CD14-positive monocyte (primary cell): ENCODE data around the gene KRTAP5-3. TPM values are rescaled to one million over a fixed set of nuclear protein-coding genes. Genes with fewer than 3 reads are reported as not detected.

ENCODE experiments used
- DNase-seq, 3 donors: peaks; one replicate each; pipeline ENCODE4 v3.0.0-alpha.2; 2011 to 2022
- H2AFZ ChIP-seq: 2 replicates; pipeline ENCODE4 v1.6.0; 2012; ENCODE audit warnings: mild to moderate bottlenecking, low read depth, low read length, inconsistent platforms; ENCODE audit not compliant: insufficient read depth, poor library complexity, severe bottlenecking
- H3K27ac ChIP-seq, 2 donors: 1 replicate in 1 of 2; 2 replicates in 1 of 2; pipeline ENCODE4 v1.5.1; 2012 to 2013; ENCODE audit warnings: low read length in 2 of 2, control low read depth in 1 of 2, inconsistent platforms in 1 of 2, low read depth in 1 of 2, mild to moderate bottlenecking in 1 of 2
- H3K27me3 ChIP-seq, 2 donors: one replicate each; pipeline versions ENCODE4 v1.6.0 to v1.6.1; 2011 to 2013; ENCODE audit warnings: low read length in 2 of 2; ENCODE audit not compliant: control insufficient read depth in 2 of 2, insufficient read depth in 2 of 2
- H3K36me3 ChIP-seq, 2 donors: replicated peaks in 1 of 2; 1 replicate in 1 of 2; 2 replicates in 1 of 2; pipeline versions ENCODE4 v1.5.1 to v1.6.1; 2012 to 2013; ENCODE audit warnings: low read length in 2 of 2, control low read depth in 1 of 2, inconsistent platforms in 1 of 2, mild to moderate bottlenecking in 1 of 2; ENCODE audit not compliant: insufficient read depth in 2 of 2, control insufficient read depth in 1 of 2
- H3K4me1 ChIP-seq, 2 donors: 1 replicate in 1 of 2; 2 replicates in 1 of 2; pipeline versions ENCODE4 v1.5.1 to v1.6.1; 2012 to 2013; ENCODE audit warnings: low read length in 2 of 2, control low read depth in 1 of 2, inconsistent platforms in 1 of 2, mild to moderate bottlenecking in 1 of 2, moderate library complexity in 1 of 2; ENCODE audit not compliant: insufficient read depth in 2 of 2, control insufficient read depth in 1 of 2
- H3K4me2 ChIP-seq: replicated peaks from 2 replicates; pipeline ENCODE3; 2012; ENCODE audit warnings: low read length, moderate library complexity, mild to moderate bottlenecking; ENCODE audit not compliant: poor library complexity, severe bottlenecking; ENCODE audit errors: extremely low read depth
- H3K4me3 ChIP-seq, 3 experiments: fragments of 200-600 bp in 1 of 3; sonication (generic) in 1 of 3; replicated peaks in 1 of 3; 1 replicate in 2 of 3; 2 replicates in 1 of 3; pipeline ENCODE4 v1.5.1; 2011 to 2013; ENCODE audit warnings: low read length in 3 of 3, mild to moderate bottlenecking in 3 of 3, control low read depth in 2 of 3, low read depth in 2 of 3, inconsistent platforms in 1 of 3, moderate library complexity in 1 of 3
- H3K79me2 ChIP-seq: 2 replicates; pipeline ENCODE4 v1.6.0; 2012; ENCODE audit warnings: mild to moderate bottlenecking, control low read depth, inconsistent platforms, low read length, moderate library complexity; ENCODE audit not compliant: insufficient read depth
- H3K9ac ChIP-seq: 2 replicates; pipeline ENCODE4 v1.6.0; 2017; ENCODE audit warnings: low read length, mild to moderate bottlenecking; ENCODE audit not compliant: insufficient read depth, poor library complexity, severe bottlenecking
- H3K9me3 ChIP-seq, 2 donors: replicated peaks in 1 of 2; 1 replicate in 1 of 2; 2 replicates in 1 of 2; pipeline versions ENCODE4 v1.5.1 to v1.6.1; 2012 to 2013; ENCODE audit warnings: low read length in 2 of 2, control low read depth in 1 of 2; ENCODE audit not compliant: control insufficient read depth in 1 of 2, insufficient read depth in 1 of 2
- H4K20me1 ChIP-seq: 2 replicates; pipeline ENCODE4 v1.6.0; 2012; ENCODE audit warnings: mild to moderate bottlenecking, low read length, control low read depth, moderate library complexity; ENCODE audit not compliant: insufficient read depth
- H3K27ac Mint-ChIP-seq, 7 donors: one replicate each; pipeline ENCODE4 v1.8.0; 2020; ENCODE audit warnings: mild to moderate bottlenecking in 7 of 7, mixed read lengths in 7 of 7, moderate library complexity in 6 of 7, inconsistent platforms in 2 of 7
- H3K27me3 Mint-ChIP-seq, 3 donors: one replicate each; pipeline ENCODE4 v1.8.0; 2021 to 2022; ENCODE audit warnings: low read depth in 3 of 3, mild to moderate bottlenecking in 3 of 3, mixed read lengths in 3 of 3, moderate library complexity in 3 of 3, inconsistent platforms in 1 of 3
- H3K36me3 Mint-ChIP-seq, 2 donors: one replicate each; pipeline ENCODE4 v1.8.0; 2020; ENCODE audit warnings: mixed read lengths in 2 of 2, inconsistent platforms in 1 of 2, mild to moderate bottlenecking in 1 of 2
- H3K4me1 Mint-ChIP-seq: one replicate; pipeline ENCODE4 v1.8.0; 2020; ENCODE audit warnings: mild to moderate bottlenecking, mixed read lengths
- H3K4me3 Mint-ChIP-seq, 2 donors: one replicate each; pipeline ENCODE4 v1.8.0; 2020; ENCODE audit warnings: mild to moderate bottlenecking in 2 of 2, mixed read lengths in 2 of 2, moderate library complexity in 1 of 2
- H3K9me3 Mint-ChIP-seq, 7 donors: one replicate each; pipeline ENCODE4 v1.8.0; 2020 to 2022; ENCODE audit warnings: mixed read lengths in 7 of 7, mild to moderate bottlenecking in 6 of 7, moderate library complexity in 6 of 7, inconsistent platforms in 2 of 7
- CTCF ChIP-seq: fragments of 200-600 bp; IDR thresholded peaks from one replicate; pipeline ENCODE4 v1.8.0; 2022; ENCODE audit warnings: antibody characterized with exemption, mild to moderate bottlenecking
- WGBS: methylation state at CpG from one replicate; pipeline ENCODE4 v1.1.5; 2013; ENCODE audit warnings: missing lambda C conversion rate; ENCODE audit not compliant: insufficient coverage; 5-methylcytosine and 5-hydroxymethylcytosine counted together
- intact Hi-C, 2 donors: fragments of 100-400 bp; cut with micrococcal nuclease; formaldehyde crosslinking; loops; one replicate each; pipeline versions ENCODE4 v1.15.0 to v1.15.1; 2023
- polyA plus RNA-seq, 3 donors: library from polyadenylated mRNA; depleted of rRNA in 1 of 3; unstranded in 2 of 3; stranded (reverse) in 1 of 3; fragments of 300-500 nt in 2 of 3; fragments of >200 nt in 1 of 3; fragmentation: Illumina TruSeq in 2 of 3; gene quantifications; 1 replicate in 2 of 3; 2 replicates in 1 of 3; pipeline ENCODE4 v1.2.3, GENCODE V29; 2012 to 2021

Gene KRTAP5-3
- polyA plus RNA-seq, 3 donors: not detected

GRCh38 chr11:1624621-1625020 is 16.4 kb upstream of the KRTAP5-3 start:
- no peak for TF ChIP-seq CTCF
- no peak overlapping the region for H2AFZ ChIP-seq
- peaks cover 3% of the 10 kb centered on the region for H3K4me1 Mint-ChIP-seq
- no peak overlapping the region for H3K9ac ChIP-seq
- 90% methylated on average over 16 of the region's 16 CpGs for WGBS
- DNase-seq: no peak
- no peaks in the 10 kb centered on the region for H3K36me3 ChIP-seq
- no peaks in the 10 kb centered on the region for H4K20me1 ChIP-seq
- no peak overlapping the region for H3K4me3 Mint-ChIP-seq
- peaks cover 0 to 10% of the 10 kb centered on the region in 2 donors for H3K27me3 ChIP-seq
- intact Hi-C loops: no loop called here
- no peaks in the 10 kb centered on the region for H3K9me3 ChIP-seq
- H3K27ac ChIP-seq: no peak overlapping the region
- no peaks in the 10 kb centered on the region for H3K79me2 ChIP-seq
- no peaks in the 10 kb centered on the region for H3K9me3 Mint-ChIP-seq
- no peak overlapping the region for H3K4me3 ChIP-seq
- peaks cover 10 to 40% (median 15%) of the 10 kb centered on the region in 3 donors for H3K27me3 Mint-ChIP-seq
- no peaks in the 10 kb centered on the region for H3K36me3 Mint-ChIP-seq
- no peak overlapping the region for H3K27ac Mint-ChIP-seq
- H3K4me1 ChIP-seq: no peaks in the 10 kb centered on the region
- H3K4me2 ChIP-seq: no peak overlapping the region

GRCh38 chr11:1623716-1624115 is 15.5 kb upstream of the KRTAP5-3 start:
- H3K36me3 Mint-ChIP-seq: no peaks in the 10 kb centered on the region
- H3K4me1 Mint-ChIP-seq: peaks cover under 1% of the 10 kb centered on the region
- no peak for DNase-seq
- Histone ChIP-seq H4K20me1 (no peaks in the 10 kb centered on the region), H3K36me3 (no peaks in the 10 kb centered on the region), H3K9ac (no peak overlapping the region), H3K27me3 (peaks cover 0 to 4% of the 10 kb centered on the region in 2 donors), H2AFZ (no peak overlapping the region), H3K4me3 (no peak overlapping the region), H3K27ac (no peak overlapping the region), H3K9me3 (no peaks in the 10 kb centered on the region), H3K4me2 (no peak overlapping the region), H3K79me2 (no peaks in the 10 kb centered on the region), H3K4me1 (no peaks in the 10 kb centered on the region)
- TF ChIP-seq CTCF: no peak
- intact Hi-C loops: no loop called here
- H3K9me3 Mint-ChIP-seq: no peaks in the 10 kb centered on the region
- 69% methylated on average over 8 of the region's 9 CpGs for WGBS
- H3K4me3 Mint-ChIP-seq: no peak overlapping the region
- no peak overlapping the region for H3K27ac Mint-ChIP-seq
- peaks cover 10 to 36% (median 20%) of the 10 kb centered on the region in 3 donors for H3K27me3 Mint-ChIP-seq
